ENCODE measurements around the gene ZNF580. TPM values are rescaled to one million over a fixed set of nuclear protein-coding genes. Genes with fewer than 3 reads are reported as not detected.
A peak's percentile ranks its signal among the peaks of the same experiment; 100 is the strongest.

ZNF580 gene
- total and polyA plus RNA-seq, 9 of the 15 experiments (the other 6 are each of a cell fraction or from before 2014, with no cell fraction given), result 2.3 to 47.4 (median 6.0) TPM

DNA sequence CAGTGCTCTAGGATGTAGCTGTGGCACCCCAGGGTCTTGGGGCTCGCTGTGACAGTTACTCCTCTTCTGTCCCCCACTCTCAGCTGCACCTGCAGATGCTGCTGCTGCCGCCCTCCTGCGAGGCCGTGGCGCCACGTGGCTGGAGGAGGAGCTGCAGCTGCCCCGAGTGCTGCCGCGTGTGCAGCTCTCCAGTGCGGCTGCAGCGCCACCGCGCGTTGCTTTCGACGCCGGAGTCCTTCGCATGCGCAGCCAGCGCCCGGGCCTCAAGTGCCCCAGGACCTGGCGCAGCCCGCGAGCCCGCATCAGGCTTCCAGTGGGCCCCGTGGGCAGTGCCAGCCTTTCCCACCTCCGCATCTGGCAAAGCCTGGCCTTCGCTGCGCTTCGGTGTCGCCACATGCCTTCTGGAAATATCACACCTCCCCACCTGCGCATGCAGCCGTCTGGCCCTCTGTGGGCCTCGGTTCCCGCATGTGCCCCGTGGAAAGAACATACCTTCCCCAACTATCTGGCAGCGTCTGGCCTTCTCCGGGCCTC is 692 bp upstream of the ZNF580 start (continued):
- peak; percentile 41 to 92; a peak in 3 of 4 replicates for TF ChIP-seq TEAD1 (CRISPR knock-in tag; IDR thresholded peaks at IDR 0.05)
- TF ChIP-seq, protein P1, sequence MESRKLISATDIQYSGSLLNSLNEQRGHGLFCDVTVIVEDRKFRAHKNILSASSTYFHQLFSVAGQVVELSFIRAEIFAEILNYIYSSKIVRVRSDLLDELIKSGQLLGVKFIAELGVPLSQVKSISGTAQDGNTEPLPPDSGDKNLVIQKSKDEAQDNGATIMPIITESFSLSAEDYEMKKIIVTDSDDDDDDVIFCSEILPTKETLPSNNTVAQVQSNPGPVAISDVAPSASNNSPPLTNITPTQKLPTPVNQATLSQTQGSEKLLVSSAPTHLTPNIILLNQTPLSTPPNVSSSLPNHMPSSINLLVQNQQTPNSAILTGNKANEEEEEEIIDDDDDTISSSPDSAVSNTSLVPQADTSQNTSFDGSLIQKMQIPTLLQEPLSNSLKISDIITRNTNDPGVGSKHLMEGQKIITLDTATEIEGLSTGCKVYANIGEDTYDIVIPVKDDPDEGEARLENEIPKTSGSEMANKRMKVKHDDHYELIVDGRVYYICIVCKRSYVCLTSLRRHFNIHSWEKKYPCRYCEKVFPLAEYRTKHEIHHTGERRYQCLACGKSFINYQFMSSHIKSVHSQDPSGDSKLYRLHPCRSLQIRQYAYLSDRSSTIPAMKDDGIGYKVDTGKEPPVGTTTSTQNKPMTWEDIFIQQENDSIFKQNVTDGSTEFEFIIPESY (CRISPR knock-in tag; IDR thresholded peaks at IDR 0.05), result peak; percentile 100
- TF ChIP-seq, protein P2, sequence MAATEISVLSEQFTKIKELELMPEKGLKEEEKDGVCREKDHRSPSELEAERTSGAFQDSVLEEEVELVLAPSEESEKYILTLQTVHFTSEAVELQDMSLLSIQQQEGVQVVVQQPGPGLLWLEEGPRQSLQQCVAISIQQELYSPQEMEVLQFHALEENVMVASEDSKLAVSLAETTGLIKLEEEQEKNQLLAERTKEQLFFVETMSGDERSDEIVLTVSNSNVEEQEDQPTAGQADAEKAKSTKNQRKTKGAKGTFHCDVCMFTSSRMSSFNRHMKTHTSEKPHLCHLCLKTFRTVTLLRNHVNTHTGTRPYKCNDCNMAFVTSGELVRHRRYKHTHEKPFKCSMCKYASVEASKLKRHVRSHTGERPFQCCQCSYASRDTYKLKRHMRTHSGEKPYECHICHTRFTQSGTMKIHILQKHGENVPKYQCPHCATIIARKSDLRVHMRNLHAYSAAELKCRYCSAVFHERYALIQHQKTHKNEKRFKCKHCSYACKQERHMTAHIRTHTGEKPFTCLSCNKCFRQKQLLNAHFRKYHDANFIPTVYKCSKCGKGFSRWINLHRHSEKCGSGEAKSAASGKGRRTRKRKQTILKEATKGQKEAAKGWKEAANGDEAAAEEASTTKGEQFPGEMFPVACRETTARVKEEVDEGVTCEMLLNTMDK (IDR thresholded peaks at IDR 0.05; ENCODE audit: borderline replicate concordance, insufficient read depth, low read depth, low read length, poor library complexity, severe bottlenecking), result peak; percentile 69
- no peak for TF ChIP-seq RBBP5 (IDR thresholded peaks at IDR 0.05; ENCODE audit: borderline replicate concordance, insufficient read depth, low read length, poor library complexity, severe bottlenecking)
- TF ChIP-seq ZNF24 (IDR thresholded peaks at IDR 0.05), result no peak
- TF ChIP-seq TRIM28 (IDR thresholded peaks at IDR 0.05), result no peak
- TF ChIP-seq STAG1 (CRISPR knock-in tag; IDR thresholded peaks at IDR 0.05; ENCODE audit: borderline replicate concordance), result peak; percentile 82
- peak; percentile 100 for TF ChIP-seq L3MBTL2 (IDR thresholded peaks at IDR 0.05)
- TF ChIP-seq RBM39 (optimal IDR thresholded peaks at IDR 0.05; ENCODE audit: low read depth, low read length), result no peak
- no peak; the same call in 1 of the 2 replicates for TF ChIP-seq CREB1 (IDR thresholded peaks at IDR 0.05)
- peak; percentile 87 for TF ChIP-seq CREB1 (CRISPR knock-in tag; IDR thresholded peaks at IDR 0.05)
- TF ChIP-seq ZNF232 (CRISPR knock-in tag; IDR thresholded peaks at IDR 0.05), result peak; percentile 99
- TF ChIP-seq ZNF785 (CRISPR knock-in tag; IDR thresholded peaks at IDR 0.05), result no peak
- peak; percentile 77 for TF ChIP-seq NR2C2 (CRISPR knock-in tag; IDR thresholded peaks at IDR 0.05)
- no peak for TF ChIP-seq NR2C2 (tag; IDR thresholded peaks at IDR 0.05)
- TF ChIP-seq ZNF282 (CRISPR knock-in tag; IDR thresholded peaks at IDR 0.05), result peak; percentile 98
- TF ChIP-seq ETS2 (tag; IDR thresholded peaks at IDR 0.05; ENCODE audit: borderline replicate concordance, poor library complexity, severe bottlenecking), result no peak
- peak; percentile 89; the same call in 1 of the 2 replicates for TF ChIP-seq NR1H2 (CRISPR knock-in tag; IDR thresholded peaks at IDR 0.05)
